ENCODE data around the gene LRP2.

Gene LRP2

DNA sequence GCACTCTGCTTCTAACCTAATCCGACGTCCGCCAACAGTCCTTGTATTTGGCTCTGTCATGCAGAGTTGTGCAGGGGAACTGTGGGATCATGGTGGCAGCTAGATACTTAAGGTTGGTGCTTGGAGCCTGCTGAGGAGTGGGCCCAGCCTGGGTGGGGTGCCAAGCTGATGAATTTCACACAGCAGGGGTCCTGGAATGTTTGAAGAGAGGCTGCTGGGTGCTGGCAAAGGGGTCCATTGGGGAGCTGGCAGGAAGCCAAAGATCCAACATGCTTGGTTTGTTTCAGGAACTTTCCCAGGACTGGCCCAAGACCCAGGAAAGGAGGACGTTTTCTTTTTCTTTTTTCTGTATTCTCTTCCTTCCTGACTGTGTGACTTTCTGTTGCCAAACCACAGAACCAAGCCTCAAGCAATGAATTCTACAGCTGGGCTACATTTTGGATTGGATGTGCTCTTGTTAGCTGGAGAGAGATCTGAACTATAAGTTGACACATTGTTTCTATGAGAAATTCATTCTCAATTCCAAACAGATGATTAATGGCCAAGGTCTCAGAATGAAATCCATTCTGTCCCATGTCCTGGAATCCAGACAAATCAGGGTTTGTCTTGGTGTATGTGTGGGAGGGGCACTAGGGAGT is 243.1 kb downstream of the LRP2 start:
- no peaks in the 10 kb centered on the region for H3K36me3 ChIP-seq (ENCODE audit: control insufficient read depth, insufficient read depth, low read length)
- H3K4me3 ChIP-seq (ENCODE audit: low read depth, low read length), result no peak overlapping the region
- H3K9ac ChIP-seq (ENCODE audit: low read depth, low read length), result no peak overlapping the region
- H3K27ac ChIP-seq (ENCODE audit: low read depth, low read length), result no peak overlapping the region
- H3K9me3 ChIP-seq (ENCODE audit: control insufficient read depth, insufficient read depth, low read length), result no peaks in the 10 kb centered on the region
- H3K4me1 ChIP-seq (ENCODE audit: control insufficient read depth, insufficient read depth, low read length), result peaks cover 8% of the 10 kb centered on the region
- no peaks in the 10 kb centered on the region for H3K27me3 ChIP-seq (ENCODE audit: control insufficient read depth, insufficient read depth, low read length)

- Histone ChIP-seq H3K27me3 (ENCODE audit: control insufficient read depth, insufficient read depth, low read length) (no peaks in the 10 kb centered on the region), H3K4me3 (ENCODE audit: low read depth, low read length) (no peak overlapping the region), H3K27ac (ENCODE audit: low read depth, low read length) (no peak overlapping the region), H3K9ac (ENCODE audit: low read depth, low read length) (no peak overlapping the region), H3K4me1 (ENCODE audit: control insufficient read depth, insufficient read depth, low read length) (peaks cover 8% of the 10 kb centered on the region), H3K9me3 (ENCODE audit: control insufficient read depth, insufficient read depth, low read length) (no peaks in the 10 kb centered on the region), H3K36me3 (ENCODE audit: control insufficient read depth, insufficient read depth, low read length) (no peaks in the 10 kb centered on the region)
Observed at GRCh38 chr2:169118060-169118459, 244.3 kb downstream of the LRP2 start.

- Histone ChIP-seq H3K27ac (ENCODE audit: low read depth, low read length) (no peak overlapping the region), H3K9ac (ENCODE audit: low read depth, low read length) (no peak overlapping the region), H3K4me1 (ENCODE audit: control insufficient read depth, insufficient read depth, low read length) (peaks cover 8% of the 10 kb centered on the region), H3K36me3 (ENCODE audit: control insufficient read depth, insufficient read depth, low read length) (no peaks in the 10 kb centered on the region), H3K4me3 (ENCODE audit: low read depth, low read length) (no peak overlapping the region), H3K27me3 (ENCODE audit: control insufficient read depth, insufficient read depth, low read length) (no peaks in the 10 kb centered on the region), H3K9me3 (ENCODE audit: control insufficient read depth, insufficient read depth, low read length) (no peaks in the 10 kb centered on the region)
Observed at GRCh38 chr2:169116993-169117392, 245.3 kb downstream of the LRP2 start.

DNA sequence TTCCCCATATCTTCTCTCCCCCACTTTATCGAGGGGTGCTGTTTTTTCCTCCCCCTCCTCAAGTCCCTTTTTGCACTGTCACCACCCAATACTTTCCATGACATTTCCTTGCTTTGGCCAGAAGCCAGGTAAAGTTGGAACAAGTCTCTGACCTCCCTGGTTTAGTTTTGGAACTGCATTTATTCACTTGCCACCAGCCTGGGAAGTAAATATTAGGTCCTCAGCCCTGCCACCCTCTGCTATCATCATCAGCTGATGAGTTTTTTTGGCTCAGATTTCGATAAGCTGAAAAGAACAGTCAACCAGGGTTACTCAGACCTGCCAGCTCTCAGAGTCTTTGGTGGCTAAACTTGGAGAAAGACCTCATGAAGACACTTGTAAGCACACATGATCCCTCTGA is 246.0 kb downstream of the LRP2 start:
- no peak overlapping the region for H3K9ac ChIP-seq (ENCODE audit: low read depth, low read length)
- H3K4me1 ChIP-seq (ENCODE audit: control insufficient read depth, insufficient read depth, low read length), result peaks cover 8% of the 10 kb centered on the region
- no peak overlapping the region for H3K4me3 ChIP-seq (ENCODE audit: low read depth, low read length)
- no peaks in the 10 kb centered on the region for H3K36me3 ChIP-seq (ENCODE audit: control insufficient read depth, insufficient read depth, low read length)
- H3K27ac ChIP-seq (ENCODE audit: low read depth, low read length), result no peak overlapping the region
- no peaks in the 10 kb centered on the region for H3K9me3 ChIP-seq (ENCODE audit: control insufficient read depth, insufficient read depth, low read length)
- no peaks in the 10 kb centered on the region for H3K27me3 ChIP-seq (ENCODE audit: control insufficient read depth, insufficient read depth, low read length)

DNA sequence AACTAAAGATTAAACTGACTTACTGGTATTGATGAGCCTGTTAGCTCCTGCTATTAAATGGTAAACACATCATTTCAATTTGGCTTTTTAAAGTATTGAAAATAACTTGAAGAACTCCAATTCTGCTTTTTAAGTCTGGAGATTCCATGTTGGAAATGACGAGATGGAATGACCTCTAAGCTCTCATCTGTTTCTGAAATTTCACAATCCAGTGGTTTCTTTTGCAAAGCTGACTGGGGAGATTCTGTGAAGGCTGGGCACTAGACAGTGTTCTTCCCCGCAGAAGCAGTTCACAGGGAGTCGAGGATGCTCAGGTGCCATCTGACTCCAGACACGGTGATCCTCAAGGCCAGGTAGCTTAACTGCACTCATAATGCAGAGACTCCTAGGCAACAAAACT is 248.3 kb downstream of the LRP2 start:
- H3K4me3 ChIP-seq (ENCODE audit: low read depth, low read length), result no peak overlapping the region

DNA sequence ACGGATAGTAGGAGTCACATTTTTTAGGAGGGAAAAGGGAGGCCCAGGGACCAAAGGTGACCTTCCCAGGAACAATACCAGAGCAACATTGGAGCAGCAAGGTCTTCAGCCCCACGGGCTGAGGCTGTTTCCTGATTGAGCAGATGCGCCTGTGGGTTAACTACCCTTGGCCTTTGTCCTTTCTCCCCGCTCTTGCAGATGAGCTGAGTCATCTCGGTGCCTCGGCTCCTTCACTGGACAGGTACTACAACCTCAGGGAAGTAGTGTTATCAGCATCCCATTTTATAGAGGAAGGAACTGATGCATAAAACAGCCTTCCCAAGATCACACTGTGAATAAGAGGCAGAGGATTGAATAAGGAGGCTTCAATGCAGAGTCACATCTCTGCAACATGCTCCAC is 249.5 kb downstream of the LRP2 start:
- no peak overlapping the region for H3K9ac ChIP-seq (ENCODE audit: low read depth, low read length)
- H3K4me1 ChIP-seq (ENCODE audit: control insufficient read depth, insufficient read depth, low read length), result peaks cover 9% of the 10 kb centered on the region; the same call in 1 of the 2 replicates
- no peaks in the 10 kb centered on the region for H3K36me3 ChIP-seq (ENCODE audit: control insufficient read depth, insufficient read depth, low read length)
- H3K4me3 ChIP-seq (ENCODE audit: low read depth, low read length), result no peak overlapping the region
- H3K9me3 ChIP-seq (ENCODE audit: control insufficient read depth, insufficient read depth, low read length), result no peaks in the 10 kb centered on the region
- no peak overlapping the region for H3K27ac ChIP-seq (ENCODE audit: low read depth, low read length)
- H3K27me3 ChIP-seq (ENCODE audit: control insufficient read depth, insufficient read depth, low read length), result peaks cover 4% of the 10 kb centered on the region; the same call in 1 of the 2 replicates

More for the DNA sequence above, 248.3 kb downstream of the LRP2 start:
- no peak overlapping the region for H3K27ac ChIP-seq (ENCODE audit: low read depth, low read length)
- H3K36me3 ChIP-seq (ENCODE audit: control insufficient read depth, insufficient read depth, low read length), result no peaks in the 10 kb centered on the region
- H3K4me1 ChIP-seq (ENCODE audit: control insufficient read depth, insufficient read depth, low read length), result peaks cover 12% of the 10 kb centered on the region; the same call in 1 of the 2 replicates
- H3K27me3 ChIP-seq (ENCODE audit: control insufficient read depth, insufficient read depth, low read length), result peaks cover 4% of the 10 kb centered on the region; the same call in 1 of the 2 replicates
- no peak overlapping the region for H3K9ac ChIP-seq (ENCODE audit: low read depth, low read length)
- H3K9me3 ChIP-seq (ENCODE audit: control insufficient read depth, insufficient read depth, low read length), result no peaks in the 10 kb centered on the region

DNA sequence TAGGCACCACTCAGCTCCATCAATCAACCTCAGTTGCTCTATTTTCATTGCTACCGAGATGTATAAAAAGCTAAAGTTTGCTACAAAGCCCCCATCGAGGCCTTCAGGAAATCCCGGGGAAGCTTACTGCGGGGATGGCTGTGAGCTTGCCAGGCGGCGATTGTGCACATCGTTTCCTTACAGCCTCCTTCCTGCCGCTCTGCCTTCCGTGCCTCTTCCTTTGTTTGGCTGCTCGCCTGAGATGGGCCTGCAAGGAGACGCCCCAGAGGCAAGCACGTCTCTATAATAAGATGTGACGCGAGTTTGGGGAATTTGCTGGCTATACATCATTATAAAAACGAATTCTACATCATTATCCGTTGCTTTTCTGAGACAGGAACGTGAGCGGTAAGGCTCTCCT is 251.4 kb downstream of the LRP2 start:
- Histone ChIP-seq H3K4me1 (ENCODE audit: control insufficient read depth, insufficient read depth, low read length) (peaks cover 9% of the 10 kb centered on the region; the same call in 1 of the 2 replicates), H3K27me3 (ENCODE audit: control insufficient read depth, insufficient read depth, low read length) (peaks cover 4% of the 10 kb centered on the region; the same call in 1 of the 2 replicates), H3K36me3 (ENCODE audit: control insufficient read depth, insufficient read depth, low read length) (no peaks in the 10 kb centered on the region), H3K9me3 (ENCODE audit: control insufficient read depth, insufficient read depth, low read length) (no peaks in the 10 kb centered on the region), H3K4me3 (ENCODE audit: low read depth, low read length) (no peak overlapping the region), H3K9ac (ENCODE audit: low read depth, low read length) (no peak overlapping the region), H3K27ac (ENCODE audit: low read depth, low read length) (no peak overlapping the region)

- Histone ChIP-seq H3K4me3 (ENCODE audit: low read depth, low read length) (no peak overlapping the region), H3K27ac (ENCODE audit: low read depth, low read length) (no peak overlapping the region), H3K27me3 (ENCODE audit: control insufficient read depth, insufficient read depth, low read length) (peaks cover 4% of the 10 kb centered on the region; the same call in 1 of the 2 replicates), H3K9ac (ENCODE audit: low read depth, low read length) (no peak overlapping the region), H3K36me3 (ENCODE audit: control insufficient read depth, insufficient read depth, low read length) (no peaks in the 10 kb centered on the region), H3K9me3 (ENCODE audit: control insufficient read depth, insufficient read depth, low read length) (no peaks in the 10 kb centered on the region), H3K4me1 (ENCODE audit: control insufficient read depth, insufficient read depth, low read length) (peaks cover 9% of the 10 kb centered on the region; the same call in 1 of the 2 replicates)
Observed at GRCh38 chr2:169110419-169110818, 251.9 kb downstream of the LRP2 start.

GRCh38 chr2:169109502-169110409 is 252.6 kb downstream of the LRP2 start:
- H3K9ac ChIP-seq (ENCODE audit: low read depth, low read length), result no peak overlapping the region
- peaks cover 9% of the 10 kb centered on the region; the same call in 1 of the 2 replicates for H3K4me1 ChIP-seq (ENCODE audit: control insufficient read depth, insufficient read depth, low read length)
- H3K36me3 ChIP-seq (ENCODE audit: control insufficient read depth, insufficient read depth, low read length), result no peaks in the 10 kb centered on the region
- H3K4me3 ChIP-seq (ENCODE audit: low read depth, low read length), result no peak overlapping the region
- H3K27me3 ChIP-seq (ENCODE audit: control insufficient read depth, insufficient read depth, low read length), result peaks cover 4% of the 10 kb centered on the region; the same call in 1 of the 2 replicates
- H3K27ac ChIP-seq (ENCODE audit: low read depth, low read length), result no peak overlapping the region
- no peaks in the 10 kb centered on the region for H3K9me3 ChIP-seq (ENCODE audit: control insufficient read depth, insufficient read depth, low read length)

- Histone ChIP-seq H3K27me3 (ENCODE audit: control insufficient read depth, insufficient read depth, low read length) (peaks cover 4% of the 10 kb centered on the region; the same call in 1 of the 2 replicates), H3K27ac (ENCODE audit: low read depth, low read length) (no peak overlapping the region), H3K4me3 (ENCODE audit: low read depth, low read length) (no peak overlapping the region), H3K36me3 (ENCODE audit: control insufficient read depth, insufficient read depth, low read length) (no peaks in the 10 kb centered on the region), H3K9me3 (ENCODE audit: control insufficient read depth, insufficient read depth, low read length) (no peaks in the 10 kb centered on the region), H3K4me1 (ENCODE audit: control insufficient read depth, insufficient read depth, low read length) (peaks cover 9% of the 10 kb centered on the region; the same call in 1 of the 2 replicates), H3K9ac (ENCODE audit: low read depth, low read length) (no peak overlapping the region)
Observed at GRCh38 chr2:169108099-169108884, 254.0 kb downstream of the LRP2 start.

Measured in HUES48 (cell line).